Natural killer cell (primary cell): ENCODE results near the gene GLO1. TPM values are rescaled to one million over a fixed set of nuclear protein-coding genes. Genes with fewer than 3 reads are reported as not detected.
A peak's percentile ranks its signal among the peaks of the same experiment; 100 is the strongest.

Experiments used
- ATAC-seq, 3 donors: fragments of 150-1000 bp in 2 of 3; fragments of 200-7000 bp in 1 of 3; cut with Tn5 transposase; 1 replicate in 1 of 3; 2 replicates in 2 of 3; pipeline ENCODE4 v1.10.0; 2021; ENCODE audit warnings: mild to moderate bottlenecking in 2 of 3, moderate library complexity in 2 of 3
- DNase-seq, 2 donors: peaks; one replicate each; pipeline versions ENCODE4 v3.0.0 to v3.0.0-alpha.2; 2013 to 2021; ENCODE audit warnings: mixed read lengths in 1 of 2
- H3K27ac ChIP-seq: one replicate; pipeline ENCODE4 v1.5.1; 2013; ENCODE audit warnings: mild to moderate bottlenecking, low read length
- H3K27me3 ChIP-seq: one replicate; pipeline ENCODE4 v1.6.1; 2013; ENCODE audit warnings: low read length; ENCODE audit not compliant: control insufficient read depth, insufficient read depth
- H3K36me3 ChIP-seq: one replicate; pipeline ENCODE4 v1.6.1; 2013; ENCODE audit warnings: low read length; ENCODE audit not compliant: control insufficient read depth, insufficient read depth
- H3K4me1 ChIP-seq: one replicate; pipeline ENCODE4 v1.6.1; 2013; ENCODE audit warnings: low read length; ENCODE audit not compliant: control insufficient read depth, insufficient read depth
- H3K4me3 ChIP-seq: one replicate; pipeline ENCODE4 v1.5.1; 2013; ENCODE audit warnings: low read length
- H3K9me3 ChIP-seq: one replicate; pipeline ENCODE4 v1.6.1; 2013; ENCODE audit warnings: low read length; ENCODE audit not compliant: control insufficient read depth, insufficient read depth
- H3K27ac Mint-ChIP-seq, 2 donors: one replicate each; pipeline ENCODE4 v1.8.0; 2022; ENCODE audit warnings: mild to moderate bottlenecking in 2 of 2, mixed read lengths in 2 of 2, moderate library complexity in 1 of 2
- H3K27me3 Mint-ChIP-seq, 2 donors: one replicate each; pipeline ENCODE4 v1.8.0; 2022; ENCODE audit warnings: low read depth in 2 of 2, mixed read lengths in 2 of 2
- H3K36me3 Mint-ChIP-seq: one replicate; pipeline ENCODE4 v1.8.0; 2022; ENCODE audit warnings: mixed read lengths
- H3K4me1 Mint-ChIP-seq, 2 donors: one replicate each; pipeline ENCODE4 v1.8.0; 2022; ENCODE audit warnings: mixed read lengths in 2 of 2
- H3K4me3 Mint-ChIP-seq: one replicate; pipeline ENCODE4 v1.8.0; 2022; ENCODE audit warnings: mild to moderate bottlenecking, moderate library complexity, mixed read lengths
- H3K9me3 Mint-ChIP-seq, 2 donors: one replicate each; pipeline ENCODE4 v1.8.0; 2022; ENCODE audit warnings: mixed read lengths in 2 of 2
- WGBS: methylation state at CpG from one replicate; pipeline ENCODE4 v1.1.7; 2013; ENCODE audit warnings: missing lambda C conversion rate; ENCODE audit not compliant: insufficient coverage; 5-methylcytosine and 5-hydroxymethylcytosine counted together
- intact Hi-C: fragments of 100-400 bp; cut with micrococcal nuclease; formaldehyde crosslinking; loops from one replicate; pipeline ENCODE4 v1.14.2; 2022
- total RNA-seq, 4 donors: library from RNA; stranded (reverse); fragments of 120-200 nt in 1 of 4; gene quantifications; one replicate each; pipeline versions ENCODE4 v1.2.3 to v1.2.4, GENCODE V29; 2013 to 2022
- TF ChIP-seq, protein P1 (sequence below): fragments of 200-600 bp; IDR thresholded peaks from one replicate; pipeline ENCODE4 v1.8.0; 2022; ENCODE audit warnings: antibody characterized with exemption

Gene GLO1
- total RNA-seq, 3 donors from 2014 or later (not counting 1 experiment from before 2014, with no cell fraction given) = 24.2 to 31.3 (median 27.6) TPM

DNA sequence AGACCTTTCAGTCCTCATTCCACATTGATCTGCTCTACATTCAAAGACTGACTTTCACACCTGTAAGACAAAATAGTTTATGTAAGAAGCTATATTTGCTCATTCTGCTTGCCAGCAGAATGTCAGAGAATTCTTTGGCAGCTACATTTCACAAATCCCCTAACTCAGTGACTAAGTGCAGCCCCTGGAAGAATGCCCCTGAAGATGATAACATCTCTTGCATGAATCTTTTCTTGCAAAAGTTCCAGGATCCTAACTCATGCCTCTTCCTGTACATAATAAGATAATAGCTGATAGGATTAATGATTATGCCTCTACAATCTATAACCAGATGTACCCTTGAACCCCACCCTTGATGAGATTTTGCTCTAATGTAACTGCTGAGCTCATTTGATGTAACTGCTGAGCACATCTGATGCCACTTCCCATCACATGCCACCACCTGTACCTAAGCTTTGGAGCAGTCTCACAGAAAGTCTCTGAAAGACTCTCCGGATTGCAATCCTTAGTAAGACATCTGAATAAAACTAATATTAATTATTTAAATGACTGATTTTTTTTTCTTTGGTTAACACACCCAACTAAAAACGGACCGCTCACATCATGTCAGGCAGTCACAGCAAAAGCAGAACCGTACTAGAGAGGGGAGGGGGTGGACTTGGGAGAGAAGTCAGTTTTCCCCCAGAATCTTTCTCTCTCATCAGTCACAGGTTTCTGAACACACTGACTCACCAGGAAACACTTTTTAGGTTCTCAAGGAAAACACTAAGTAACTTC is 11.5 kb upstream of the GLO1 start:
- Histone ChIP-seq H3K4me1 (peaks cover 20% of the 10 kb centered on the region), H3K27ac (peak overlapping the region; percentile 83), H3K4me3 (peak overlapping the region; percentile 28), H3K36me3 (no peaks in the 10 kb centered on the region), H3K27me3 (peaks cover 7% of the 10 kb centered on the region), H3K9me3 (no peaks in the 10 kb centered on the region)
- TF ChIP-seq, protein P1, sequence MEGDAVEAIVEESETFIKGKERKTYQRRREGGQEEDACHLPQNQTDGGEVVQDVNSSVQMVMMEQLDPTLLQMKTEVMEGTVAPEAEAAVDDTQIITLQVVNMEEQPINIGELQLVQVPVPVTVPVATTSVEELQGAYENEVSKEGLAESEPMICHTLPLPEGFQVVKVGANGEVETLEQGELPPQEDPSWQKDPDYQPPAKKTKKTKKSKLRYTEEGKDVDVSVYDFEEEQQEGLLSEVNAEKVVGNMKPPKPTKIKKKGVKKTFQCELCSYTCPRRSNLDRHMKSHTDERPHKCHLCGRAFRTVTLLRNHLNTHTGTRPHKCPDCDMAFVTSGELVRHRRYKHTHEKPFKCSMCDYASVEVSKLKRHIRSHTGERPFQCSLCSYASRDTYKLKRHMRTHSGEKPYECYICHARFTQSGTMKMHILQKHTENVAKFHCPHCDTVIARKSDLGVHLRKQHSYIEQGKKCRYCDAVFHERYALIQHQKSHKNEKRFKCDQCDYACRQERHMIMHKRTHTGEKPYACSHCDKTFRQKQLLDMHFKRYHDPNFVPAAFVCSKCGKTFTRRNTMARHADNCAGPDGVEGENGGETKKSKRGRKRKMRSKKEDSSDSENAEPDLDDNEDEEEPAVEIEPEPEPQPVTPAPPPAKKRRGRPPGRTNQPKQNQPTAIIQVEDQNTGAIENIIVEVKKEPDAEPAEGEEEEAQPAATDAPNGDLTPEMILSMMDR = no peak
- Mint-ChIP-seq H3K9me3 (no peaks in the 10 kb centered on the region), H3K27me3 (peaks cover 19 to 30% of the 10 kb centered on the region in 2 donors), H3K27ac (peak overlapping the region; percentile 77 to 93), H3K36me3 (peaks cover 7% of the 10 kb centered on the region), H3K4me1 (peaks cover 22 to 25% of the 10 kb centered on the region in 2 donors), H3K4me3 (peak overlapping the region; percentile 75)
- DNase-seq = peak in 1 of 2 donors; percentile 33
- ATAC-seq = peak in 2 of 3 donors; percentile 7 to 20
- intact Hi-C loops = no loop called here
- no CpG with 5 or more reads among the region's 4 CpGs for WGBS

DNA sequence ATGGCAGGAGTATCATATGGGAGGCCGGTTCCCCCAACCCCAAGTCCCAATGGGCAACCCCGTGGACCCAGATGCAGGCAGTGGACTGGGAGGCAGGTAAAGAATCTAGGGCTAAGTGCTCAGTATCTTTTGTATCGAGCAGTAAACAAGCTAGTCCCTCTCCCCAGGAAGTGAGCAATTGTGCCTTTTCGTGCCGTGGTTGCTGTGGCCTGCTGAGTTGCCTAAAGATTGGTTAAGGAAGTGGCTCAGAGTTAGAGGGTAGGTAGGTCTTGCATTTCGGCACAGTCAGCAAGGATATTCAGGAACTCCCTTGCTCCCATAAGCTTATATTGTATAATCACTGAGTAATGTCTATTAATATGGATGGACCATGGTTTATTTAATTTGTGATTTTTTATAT is 10.9 kb upstream of the GLO1 start:
- H3K9me3 Mint-ChIP-seq = no peaks in the 10 kb centered on the region
- H3K27ac Mint-ChIP-seq = peak overlapping the region; percentile 77 to 93
- peaks cover 7% of the 10 kb centered on the region for H3K36me3 Mint-ChIP-seq
- Histone ChIP-seq H3K4me3 (no peak overlapping the region), H3K4me1 (peaks cover 20% of the 10 kb centered on the region), H3K9me3 (no peaks in the 10 kb centered on the region), H3K27ac (peak overlapping the region; percentile 83), H3K36me3 (no peaks in the 10 kb centered on the region), H3K27me3 (peaks cover 6% of the 10 kb centered on the region)
- peaks cover 22 to 25% of the 10 kb centered on the region in 2 donors for H3K4me1 Mint-ChIP-seq
- TF ChIP-seq, protein P1 = no peak
- DNase-seq = peak; percentile 44 to 73
- intact Hi-C loops = no loop called here
- ATAC-seq = peak; percentile 73 to 90 (median 82)
- H3K4me3 Mint-ChIP-seq = peak overlapping the region; percentile 75
- H3K27me3 Mint-ChIP-seq = peaks cover 15 to 28% of the 10 kb centered on the region in 2 donors
- 20% methylated on average over 5 of the region's 6 CpGs for WGBS

DNA sequence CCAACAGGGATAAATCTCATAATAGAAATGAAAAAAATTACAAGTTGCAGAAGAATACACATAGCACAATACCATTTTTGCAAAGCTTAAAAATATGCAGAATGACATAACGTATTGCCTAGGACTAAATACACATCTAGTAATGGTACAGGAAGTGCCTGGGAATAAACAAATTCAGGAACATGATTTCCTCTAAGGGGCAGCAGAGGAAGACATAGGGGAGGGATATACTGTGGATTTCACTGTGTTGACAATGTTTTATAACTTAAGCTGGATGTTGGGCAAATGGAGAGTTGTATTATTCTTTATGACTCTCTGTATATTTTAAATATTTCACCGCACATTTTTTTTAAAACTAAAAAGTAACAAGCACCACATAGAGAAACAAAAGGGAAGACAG is 5.6 kb upstream of the GLO1 start:
- H3K4me1 ChIP-seq = peaks cover under 1% of the 10 kb centered on the region
- TF ChIP-seq, protein P1 = no peak
- H3K9me3 Mint-ChIP-seq = no peaks in the 10 kb centered on the region
- DNase-seq (no peak), ATAC-seq (no peak)
- H3K36me3 ChIP-seq = no peaks in the 10 kb centered on the region
- H3K27ac Mint-ChIP-seq = no peak overlapping the region
- H3K4me3 ChIP-seq = no peak overlapping the region
- H3K9me3 ChIP-seq = no peaks in the 10 kb centered on the region
- H3K27ac ChIP-seq = no peak overlapping the region
- H3K27me3 Mint-ChIP-seq = peaks cover 24 to 43% of the 10 kb centered on the region in 2 donors
- peaks cover 3% of the 10 kb centered on the region for H3K27me3 ChIP-seq
- intact Hi-C loops = no loop called here
- no peaks in the 10 kb centered on the region for H3K36me3 Mint-ChIP-seq
- WGBS = no CpG with 5 or more reads among the region's 2 CpGs
- peaks cover 3 to 7% of the 10 kb centered on the region in 2 donors for H3K4me1 Mint-ChIP-seq
- H3K4me3 Mint-ChIP-seq = no peak overlapping the region
